Measurements from ENCODE around the gene CREM. TPM values are rescaled to one million over a fixed set of nuclear protein-coding genes. Genes with fewer than 3 reads are reported as not detected.

The CREM gene
- total and polyA plus RNA-seq, 10 of the 15 experiments (the other 5 are each of a cell fraction or from before 2014, with no cell fraction given), result 51.3 to 115 (median 70.6) TPM

DNA sequence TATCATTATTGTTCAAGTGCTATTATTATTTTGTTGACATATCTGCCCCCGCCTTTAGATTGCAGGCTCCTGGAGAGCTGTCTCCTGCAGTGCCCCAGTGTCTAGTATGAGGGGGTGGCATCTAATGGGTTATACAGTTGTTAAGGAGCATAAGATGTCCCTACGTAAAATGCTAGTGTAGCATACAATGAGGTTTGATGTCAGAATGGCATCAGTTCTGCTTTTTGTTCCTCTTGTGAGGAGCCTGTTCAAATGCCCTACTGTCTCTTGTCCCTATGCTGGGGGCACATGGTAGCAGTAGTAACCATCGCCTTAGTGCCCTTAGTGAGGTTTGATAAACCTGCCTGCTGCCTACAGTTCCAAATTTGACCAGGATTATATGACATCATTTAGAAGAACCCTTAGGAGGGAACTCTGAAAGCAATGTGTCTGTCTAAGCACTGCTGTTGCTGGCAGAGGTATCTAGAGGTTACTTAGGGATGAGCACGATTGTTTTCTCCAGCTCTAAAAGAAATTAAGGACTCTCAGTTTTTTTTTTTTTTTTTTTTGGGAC lies 9.7 kb downstream of the CREM start:
- H3K36me3 ChIP-seq (ENCODE audit: control insufficient read depth in 2 of 2, insufficient read depth in 2 of 2, low read length in 1 of 2), result peaks cover 0 to 3% of the 10 kb centered on the region in 2 experiments; a peak in 1 of 4 replicates
- peaks cover 77% of the 10 kb centered on the region for H3K79me2 ChIP-seq (ENCODE audit: control insufficient read depth, insufficient read depth, low read length)
- peak overlapping the region; percentile 83 for H3K27ac ChIP-seq (ENCODE audit: control insufficient read depth, insufficient read depth)
- ChIA-PET SMC1A (ENCODE audit: uncharacterized antibody, unreplicated experiment) (interaction anchor here (0.8 to 4.6 kb wide), 5 partner anchors 8 to 70 kb away, joined by 3 to 37 read pairs (median 4); no protein-coding TSS in a partner anchor), CTCF (interaction anchor here (0.6 to 14.2 kb wide), 5 partner anchors 9 to 82 kb away, joined by 3 to 185 read pairs (median 4); no protein-coding TSS in a partner anchor), POLR2A (interaction anchor here (0.6 to 2.2 kb wide), 3 partner anchors 13 to 83 kb away, joined by 3 to 18 read pairs (median 3); no protein-coding TSS in a partner anchor), RAD21 (ENCODE audit: unreplicated experiment) (interaction anchor here (1.5 to 12.2 kb wide), 3 partner anchors 10 to 59 kb away, joined by 7 to 201 read pairs (median 41); partner anchors contain the start of gene CREM)
- H3K27me3 ChIP-seq (replicated peaks in 1 of 2; ENCODE audit: control insufficient read depth in 2 of 2, insufficient read depth in 2 of 2, low read length in 1 of 2), result no peaks in the 10 kb centered on the region
- BruUV-seq (replicated peaks), result no TSS peak
- WGBS (ENCODE audit: insufficient coverage, insufficient replicate concordance, low lambda C conversion rate, missing lambda C conversion rate), result 0% methylated on average over 4 of the region's 4 CpGs
- in situ Hi-C loops (cut with MboI) (no loop called here), intact Hi-C loops (cut with micrococcal nuclease; ENCODE audit: unreplicated experiment) (loop anchor here (1.0 kb wide), 1 partner anchor 13 kb away; no protein-coding TSS in a partner anchor)
- peak overlapping the region; percentile 18; the same call in 1 of the 2 replicates for H3K4me3 ChIP-seq
- peak overlapping the region; percentile 93 for H3K4me2 ChIP-seq (ENCODE audit: control insufficient read depth, insufficient read depth)
- no peak for FAIRE-seq
- H2AFZ ChIP-seq (ENCODE audit: control insufficient read depth, low read depth, low read length), result peak overlapping the region; percentile 57
- no peaks in the 10 kb centered on the region for H4K20me1 ChIP-seq (ENCODE audit: control insufficient read depth, insufficient read depth)
- ATAC-seq, result peak; percentile 83
- peaks cover 28% of the 10 kb centered on the region for H3K4me1 ChIP-seq (ENCODE audit: control insufficient read depth, insufficient read depth, low read length)
- H3K9ac ChIP-seq (ENCODE audit: control insufficient read depth, insufficient read depth, low read length), result peak overlapping the region; percentile 31
- H3K9me3 ChIP-seq (replicated peaks; ENCODE audit: control insufficient read depth, insufficient read depth, low read length), result no peaks in the 10 kb centered on the region
- DNase-seq (ENCODE audit: low read depth, low spot score), result peak; percentile 66
- peak; percentile 3; the same call in 1 of the 2 replicates for TF ChIP-seq RUNX3 (IDR thresholded peaks at IDR 0.05; ENCODE audit: low read length)
- no peak for TF ChIP-seq BRCA1 (IDR thresholded peaks at IDR 0.05; ENCODE audit: low read depth, low read length)
- TF ChIP-seq BCLAF1 (IDR thresholded peaks at IDR 0.05), result no peak
- no peak for TF ChIP-seq CUX1 (IDR thresholded peaks at IDR 0.05; ENCODE audit: insufficient replicate concordance, low read depth, low read length)
- no peak for TF ChIP-seq TARDBP (IDR thresholded peaks at IDR 0.05; ENCODE audit: borderline replicate concordance)
- TF ChIP-seq TCF12 (IDR thresholded peaks at IDR 0.05; ENCODE audit: low read depth, low read length), result no peak
- no peak for TF ChIP-seq POLR2AphosphoS5 (IDR thresholded peaks at IDR 0.05; ENCODE audit: low read length)
- TF ChIP-seq MXI1 (IDR thresholded peaks at IDR 0.05; ENCODE audit: low read depth, low read length), result 0 out of 2 replicates have a peak, but pooled peaks have one; percentile 34
- TF ChIP-seq PKNOX1 (IDR thresholded peaks at IDR 0.05), result no peak
- TF ChIP-seq MYB (IDR thresholded peaks at IDR 0.05; ENCODE audit: borderline replicate concordance, low read depth, low read length), result no peak
- no peak for TF ChIP-seq JUNB (IDR thresholded peaks at IDR 0.05)
- TF ChIP-seq PAX8 (IDR thresholded peaks at IDR 0.05), result no peak
- TF ChIP-seq MEF2B (IDR thresholded peaks at IDR 0.05; ENCODE audit: partially characterized antibody, poor library complexity, severe bottlenecking), result no peak
- TF ChIP-seq RAD21 (IDR thresholded peaks at IDR 0.05; ENCODE audit: insufficient read depth, low read depth, low read length), result no peak

Measured in GM12878 (cell line).